Subcutaneous adipose tissue (tissue), 4 donors: ENCODE results near the gene SULT1B1. TPM values are rescaled to one million over a fixed set of nuclear protein-coding genes. Genes with fewer than 3 reads are reported as not detected.

Experiments used
- total RNA-seq, 4 donors: library from RNA; depleted of rRNA; stranded (reverse); fragments of >200 nt; gene quantifications; one replicate each; pipeline ENCODE4 v1.1.0, GENCODE V29; 2016
- TF ChIP-seq, protein P1 (sequence below): fragments of 450-650 bp; IDR thresholded peaks from one replicate; pipeline ENCODE4 v1.5.1; 2016; ENCODE audit warnings: low read depth, mild to moderate bottlenecking, control low read depth, antibody characterized with exemption, moderate library complexity

SULT1B1 gene
- total RNA-seq, 4 donors from 2014 or later = 0.75 to 3.3 (median 2.0) TPM

DNA sequence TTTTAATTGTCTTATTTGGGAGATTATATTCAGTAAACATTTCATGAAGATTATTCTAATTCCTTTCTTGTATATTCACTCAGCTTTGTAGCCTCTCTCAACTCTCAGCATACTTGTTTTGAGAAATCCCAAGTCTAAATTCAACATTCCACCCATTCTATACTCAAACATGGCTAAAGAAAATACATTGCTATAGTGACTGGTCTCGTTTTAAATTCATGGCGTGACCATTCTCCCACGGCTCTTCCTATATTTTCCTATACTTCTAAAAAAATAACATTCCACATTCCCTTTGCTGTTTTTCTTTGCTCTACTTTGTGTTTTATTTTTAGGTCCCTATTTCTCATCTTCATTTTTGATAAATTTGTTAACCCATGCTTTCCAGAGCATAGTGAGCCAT lies 58.2 kb downstream of the SULT1B1 start:
- TF ChIP-seq, protein P1, sequence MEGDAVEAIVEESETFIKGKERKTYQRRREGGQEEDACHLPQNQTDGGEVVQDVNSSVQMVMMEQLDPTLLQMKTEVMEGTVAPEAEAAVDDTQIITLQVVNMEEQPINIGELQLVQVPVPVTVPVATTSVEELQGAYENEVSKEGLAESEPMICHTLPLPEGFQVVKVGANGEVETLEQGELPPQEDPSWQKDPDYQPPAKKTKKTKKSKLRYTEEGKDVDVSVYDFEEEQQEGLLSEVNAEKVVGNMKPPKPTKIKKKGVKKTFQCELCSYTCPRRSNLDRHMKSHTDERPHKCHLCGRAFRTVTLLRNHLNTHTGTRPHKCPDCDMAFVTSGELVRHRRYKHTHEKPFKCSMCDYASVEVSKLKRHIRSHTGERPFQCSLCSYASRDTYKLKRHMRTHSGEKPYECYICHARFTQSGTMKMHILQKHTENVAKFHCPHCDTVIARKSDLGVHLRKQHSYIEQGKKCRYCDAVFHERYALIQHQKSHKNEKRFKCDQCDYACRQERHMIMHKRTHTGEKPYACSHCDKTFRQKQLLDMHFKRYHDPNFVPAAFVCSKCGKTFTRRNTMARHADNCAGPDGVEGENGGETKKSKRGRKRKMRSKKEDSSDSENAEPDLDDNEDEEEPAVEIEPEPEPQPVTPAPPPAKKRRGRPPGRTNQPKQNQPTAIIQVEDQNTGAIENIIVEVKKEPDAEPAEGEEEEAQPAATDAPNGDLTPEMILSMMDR = no peak

DNA sequence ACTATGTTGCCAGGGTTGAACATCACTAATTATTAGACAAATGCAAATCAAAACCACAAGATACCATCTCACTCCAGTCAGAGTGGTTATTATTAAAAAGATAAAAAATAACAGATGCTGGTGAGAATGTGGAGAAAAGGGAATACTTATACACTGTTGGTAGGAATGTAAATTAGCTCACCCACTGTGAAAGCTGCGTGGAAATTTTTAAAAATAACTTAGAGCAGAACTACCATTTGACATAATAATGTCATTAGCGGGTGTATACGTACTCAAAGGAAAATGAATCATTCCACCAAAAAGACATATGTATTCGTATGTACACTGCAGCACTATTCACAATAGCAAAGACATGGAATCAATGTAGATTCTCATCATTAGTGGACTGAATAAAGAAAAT lies 58.7 kb downstream of the SULT1B1 start:
- TF ChIP-seq, protein P1 = no peak

DNA sequence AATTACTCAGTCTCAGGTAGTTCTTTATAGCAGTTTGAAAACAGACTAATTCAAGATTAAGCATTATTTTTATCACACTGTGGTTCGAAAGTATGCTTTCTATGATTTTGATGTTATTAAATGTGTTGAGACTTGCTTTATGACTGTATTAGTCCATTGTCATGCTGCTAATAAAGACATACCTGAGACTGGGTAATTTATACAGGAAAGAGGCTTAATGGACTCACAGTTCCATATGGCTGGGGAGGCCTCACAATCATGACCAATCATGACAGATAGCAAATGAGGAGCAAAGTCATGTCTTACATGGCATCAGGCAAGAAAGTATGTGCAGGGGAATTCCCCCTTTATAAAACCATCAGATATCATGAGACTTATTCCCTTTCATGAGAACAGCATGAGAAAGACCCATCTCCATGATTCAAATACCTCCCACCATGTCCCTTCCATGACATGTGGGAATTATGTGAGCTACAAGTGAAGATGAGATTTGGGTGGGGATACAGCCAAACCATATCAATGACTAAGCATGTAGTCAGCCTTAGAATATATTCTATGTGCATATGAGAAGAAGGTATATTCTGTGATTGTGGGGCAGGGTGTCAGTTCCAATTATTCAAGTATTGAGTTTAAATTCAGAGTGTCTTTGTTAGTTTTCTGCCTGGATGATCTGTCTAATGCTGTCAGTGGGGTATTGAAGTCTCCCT lies 62.7 kb downstream of the SULT1B1 start:
- TF ChIP-seq, protein P1 = no peak

DNA sequence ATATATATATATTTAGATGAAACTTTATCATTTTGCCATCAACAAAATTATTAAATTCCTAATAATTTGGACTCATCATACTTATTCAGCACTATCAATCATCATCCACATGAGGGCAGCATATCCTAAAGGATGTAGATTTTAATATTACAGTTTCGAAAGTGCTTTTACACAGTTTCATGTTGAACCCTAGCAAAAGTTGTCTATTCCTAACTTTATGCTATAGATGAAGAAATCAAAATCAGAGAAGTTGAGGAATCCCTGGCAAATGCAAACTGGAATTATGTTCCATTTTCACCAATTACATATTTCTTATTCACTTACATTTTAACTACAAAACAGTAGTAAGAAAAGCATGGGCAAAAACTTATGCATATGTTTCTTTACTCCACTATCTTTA lies 70.8 kb downstream of the SULT1B1 start:
- TF ChIP-seq, protein P1 = no peak

DNA sequence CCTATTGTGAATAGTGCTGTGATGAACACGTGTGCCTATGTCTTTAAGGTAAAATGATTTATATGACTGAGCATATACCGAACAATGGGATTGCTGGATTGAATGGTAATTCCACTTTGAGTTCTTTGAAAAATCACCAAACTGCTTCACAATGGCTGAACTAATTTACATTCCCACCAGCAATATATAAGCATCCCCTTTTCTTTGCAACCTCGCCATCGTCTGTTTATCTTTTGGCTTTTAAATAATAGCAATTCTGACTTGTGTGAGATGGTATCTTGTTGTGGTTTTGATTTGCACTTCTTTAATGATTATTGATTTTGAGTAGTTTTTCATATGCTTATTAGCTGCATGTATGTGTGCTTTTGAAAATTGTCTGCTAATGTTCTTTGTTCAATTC lies 75.6 kb downstream of the SULT1B1 start:
- TF ChIP-seq, protein P1 = no peak

Other genes starting within 250 kb of the SULT1B1 start
- not detected for gene UGT2A2, start 121.0 kb downstream of the SULT1B1 start, total RNA-seq
- gene UGT2A1, start 107.4 kb downstream of the SULT1B1 start, total RNA-seq = not detected
- under 1 TPM in 1 of 4 donors, not detected in 3; 0.34 TPM for gene SULT1E1, start 99.5 kb upstream of the SULT1B1 start, total RNA-seq
- 10 to 100 TPM in 2 of 4 donors, 1 to 10 TPM in 2; 1.3 to 27.3 (median 16.2) TPM for gene CSN1S1, start 170.4 kb upstream of the SULT1B1 start, total RNA-seq
- gene CSN2, start 205.1 kb upstream of the SULT1B1 start, total RNA-seq = not detected
- gene STATH, start 235.3 kb upstream of the SULT1B1 start, total RNA-seq = not detected